ENCODE measurements around the gene TSTD1. TPM values are rescaled to one million over a fixed set of nuclear protein-coding genes. Genes with fewer than 3 reads are reported as not detected.
A peak's percentile ranks its signal among the peaks of the same experiment; 100 is the strongest.

The TSTD1 gene, protein sequence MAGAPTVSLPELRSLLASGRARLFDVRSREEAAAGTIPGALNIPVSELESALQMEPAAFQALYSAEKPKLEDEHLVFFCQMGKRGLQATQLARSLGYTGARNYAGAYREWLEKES
- total RNA-seq, result 45.1 and 106 TPM in 2 replicates

DNA sequence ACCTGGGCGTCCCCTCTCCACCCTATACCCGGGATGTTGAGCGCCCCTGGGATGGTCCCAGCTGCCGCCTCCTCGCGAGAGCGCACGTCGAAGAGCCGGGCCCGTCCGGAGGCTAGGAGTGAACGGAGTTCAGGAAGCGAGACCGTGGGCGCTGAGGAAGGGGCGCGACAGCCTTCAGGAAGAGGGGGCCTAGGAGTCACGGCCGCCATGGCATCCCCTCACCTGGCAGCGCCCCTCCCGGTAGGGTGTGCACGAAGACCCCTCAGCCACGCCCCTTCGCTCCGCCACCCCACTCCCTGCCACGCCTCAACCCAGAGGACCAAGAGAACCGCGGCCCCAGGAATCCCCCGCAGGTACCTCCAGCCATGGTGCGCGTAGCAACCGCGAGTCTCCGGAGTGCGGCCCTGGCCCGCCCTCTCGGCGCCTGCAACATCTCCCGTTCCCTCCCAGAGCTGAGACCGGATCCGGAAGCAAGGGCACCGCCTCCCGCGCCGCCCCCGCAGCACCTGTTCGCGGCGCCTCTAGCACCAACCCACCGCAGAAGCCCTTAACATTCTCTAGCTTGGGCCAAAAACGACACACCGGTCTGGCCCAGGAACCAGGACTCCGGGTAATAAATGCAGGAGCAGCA is at the start of gene TSTD1:
Gene TSTD1 (minus strand): TSS at position 442 of the 631 bp plus-strand sequence. CDS start 75 bp downstream, at position 367.
- DNase-seq (ENCODE audit: low read depth), result peak; percentile 32

DNA sequence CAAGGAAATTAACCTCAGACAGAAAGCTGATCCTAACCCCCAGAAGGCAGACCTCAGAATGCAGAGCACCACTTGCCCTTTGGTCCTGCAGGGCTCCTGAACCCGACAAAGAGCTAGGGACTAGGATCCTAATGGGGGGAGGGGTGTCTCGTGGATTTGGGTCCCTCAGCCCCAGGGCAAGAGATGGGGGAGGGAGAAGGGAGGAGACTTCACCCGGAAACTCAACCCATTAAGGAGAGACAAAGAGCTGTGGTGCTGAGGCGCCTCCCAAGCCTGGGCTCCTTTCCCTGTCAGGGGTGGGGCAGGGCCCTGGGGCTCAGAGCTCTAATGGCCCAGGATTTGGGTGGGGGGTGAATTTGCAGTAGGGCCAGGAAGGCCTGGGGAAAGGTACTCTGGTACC is 47.7 kb upstream of the TSTD1 start:
- no peak for DNase-seq (ENCODE audit: low read depth)

DNA sequence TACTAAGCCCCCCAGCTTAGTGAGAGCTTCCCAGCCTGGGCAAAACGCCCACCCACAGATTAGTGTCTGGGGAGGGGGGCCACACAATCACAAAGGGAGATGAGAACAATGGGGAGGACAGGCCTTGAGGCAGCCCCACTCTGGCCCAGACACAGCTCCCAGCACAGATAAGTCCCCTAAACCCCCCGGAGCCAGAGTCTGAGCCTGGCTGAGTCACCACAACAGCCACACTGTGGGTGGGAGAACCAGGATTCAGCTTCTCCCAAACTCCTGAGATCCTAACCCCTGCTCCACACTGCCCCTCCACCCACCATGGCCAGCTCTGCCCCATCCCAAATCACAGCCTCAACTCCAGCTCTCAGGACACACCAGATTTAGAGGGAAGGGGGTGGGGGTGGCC is 46.4 kb upstream of the TSTD1 start:
- DNase-seq (ENCODE audit: low read depth), result no peak

DNA sequence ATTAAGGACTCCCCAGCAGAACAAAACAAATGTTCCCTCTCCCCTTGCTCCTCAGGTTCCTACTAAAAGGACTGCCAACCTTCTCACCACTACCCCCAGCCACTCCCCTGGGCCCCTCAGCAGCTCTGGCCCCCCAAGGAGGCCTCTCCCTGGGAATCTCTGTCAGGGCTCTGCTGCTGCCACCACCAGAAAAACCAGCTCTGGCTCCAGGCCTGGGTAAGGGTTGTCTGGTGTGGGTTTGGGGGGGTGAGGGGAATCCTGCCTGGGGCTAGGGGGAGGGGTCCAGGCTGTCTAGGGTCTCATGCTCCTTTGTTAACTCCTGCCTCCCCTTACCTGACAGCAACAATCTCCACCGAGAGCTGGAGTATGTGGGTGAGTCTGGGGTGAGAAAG is 45.8 kb upstream of the TSTD1 start:
- no peak for DNase-seq (ENCODE audit: low read depth)

DNA sequence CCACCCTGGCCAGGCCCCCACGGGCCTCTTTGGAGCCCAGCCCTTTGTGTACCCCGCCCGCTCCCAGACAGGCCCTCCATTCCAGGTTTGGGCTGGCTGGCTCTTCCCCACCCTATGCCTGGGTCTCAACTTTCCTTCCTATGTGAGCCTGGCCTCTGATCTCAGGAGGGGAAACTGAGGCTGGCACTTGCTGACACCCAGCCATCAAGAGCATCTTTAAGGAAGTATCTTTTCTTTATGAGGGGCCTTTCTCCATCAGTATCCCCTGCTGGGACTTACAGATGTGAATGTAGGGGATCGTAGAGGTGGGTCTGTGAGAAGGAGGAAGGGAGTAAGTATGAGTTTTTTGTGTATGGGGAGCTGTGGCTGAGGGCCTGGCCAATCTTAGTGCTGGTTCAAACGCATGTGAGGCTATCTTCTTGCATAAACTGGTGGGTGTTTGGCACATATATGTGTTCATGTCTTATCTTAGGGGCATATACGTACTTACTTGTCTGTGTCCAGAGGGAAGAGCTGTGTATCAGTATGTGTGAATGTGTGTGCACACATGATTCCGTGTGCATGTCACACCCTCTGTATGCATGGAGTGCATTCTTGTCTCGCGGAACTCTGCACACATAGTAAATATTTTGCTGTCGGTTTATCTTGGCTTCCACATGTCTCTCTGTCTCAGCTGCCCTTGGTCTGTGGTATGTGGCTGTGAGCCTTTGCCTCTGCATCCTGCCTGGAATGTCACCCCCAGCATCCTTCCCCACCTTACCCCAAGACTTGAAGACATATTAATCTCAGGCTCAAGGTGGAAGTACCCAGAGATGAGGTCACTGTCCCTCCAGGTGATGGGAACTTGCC is 45.2 kb upstream of the TSTD1 start:
- DNase-seq (ENCODE audit: low read depth), result no peak

DNA sequence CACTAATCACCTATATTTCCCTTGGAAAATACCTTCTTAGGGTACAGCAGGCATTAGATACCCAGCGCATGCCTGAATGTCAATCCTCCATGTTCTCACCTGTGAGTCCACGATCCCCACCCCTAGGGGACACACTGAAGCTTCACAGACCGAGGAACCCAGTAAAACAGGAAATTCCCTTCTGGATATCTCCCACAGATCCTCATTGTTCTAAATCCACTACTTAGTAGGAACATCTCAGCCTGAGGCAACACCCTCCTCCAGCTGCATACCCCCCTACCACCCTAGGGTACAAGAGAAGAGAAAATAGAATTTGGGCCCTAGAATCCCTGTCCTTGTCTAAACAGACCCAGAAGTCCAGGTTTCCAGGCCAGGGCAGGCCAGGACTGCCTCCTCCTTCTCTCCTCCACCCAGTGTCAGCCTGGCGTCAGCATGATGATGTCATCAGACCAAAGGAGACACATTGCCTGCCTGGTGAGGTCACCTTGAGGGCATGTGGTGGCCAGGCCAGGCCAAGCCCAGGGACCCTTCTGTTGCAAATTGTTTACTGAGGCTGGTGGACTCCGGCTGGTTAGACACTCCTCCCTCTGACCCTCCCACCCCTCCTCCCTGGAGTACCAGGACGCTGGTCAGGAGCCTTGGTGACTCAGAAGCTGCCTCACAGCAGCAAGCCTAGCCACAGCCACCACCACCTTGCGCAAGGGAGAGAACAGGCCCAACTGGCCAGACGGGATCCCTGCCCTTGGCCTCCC is 44.4 kb upstream of the TSTD1 start:
- peak; percentile 95 for DNase-seq (ENCODE audit: low read depth)

DNA sequence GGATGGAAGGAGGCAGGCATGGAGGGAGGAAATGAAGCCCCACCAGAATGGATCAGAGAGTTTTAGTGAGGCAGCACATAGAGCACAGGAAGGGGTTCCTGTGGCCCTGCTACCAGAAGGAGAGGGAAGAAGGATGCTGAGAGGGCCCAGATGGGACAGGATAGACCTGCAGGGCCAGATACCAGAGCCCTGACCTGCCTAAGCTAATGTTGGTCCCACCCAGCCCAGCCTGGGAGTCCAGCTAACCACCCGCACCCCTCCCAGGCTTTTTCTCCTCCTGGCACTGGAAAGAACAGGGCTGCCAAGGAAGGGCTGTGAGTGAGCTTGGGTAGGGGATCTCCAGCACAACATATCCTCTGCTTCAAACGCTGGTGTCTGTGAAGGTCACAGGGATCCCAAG is 43.7 kb upstream of the TSTD1 start:
- no peak for DNase-seq (ENCODE audit: low read depth)

DNA sequence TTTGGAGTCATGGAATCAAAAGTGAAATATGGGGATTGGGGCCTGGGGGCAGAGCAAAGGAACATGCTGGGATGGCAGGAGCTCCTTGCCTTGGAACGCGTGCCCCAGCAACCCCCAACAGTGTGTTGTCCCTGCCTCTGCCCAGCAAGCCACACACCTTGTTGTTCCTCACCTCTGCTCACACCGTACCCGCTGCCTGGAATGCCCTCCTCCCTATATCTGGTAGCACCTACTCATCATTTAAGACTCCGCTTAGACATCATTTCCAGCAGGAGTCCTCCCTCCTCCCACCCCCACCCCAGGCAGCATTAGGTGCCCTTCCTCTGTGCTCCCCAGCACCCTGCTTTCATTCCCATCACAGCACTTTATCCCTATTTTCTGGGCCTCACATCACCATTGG is 42.8 kb upstream of the TSTD1 start:
- DNase-seq (ENCODE audit: low read depth), result no peak

DNA sequence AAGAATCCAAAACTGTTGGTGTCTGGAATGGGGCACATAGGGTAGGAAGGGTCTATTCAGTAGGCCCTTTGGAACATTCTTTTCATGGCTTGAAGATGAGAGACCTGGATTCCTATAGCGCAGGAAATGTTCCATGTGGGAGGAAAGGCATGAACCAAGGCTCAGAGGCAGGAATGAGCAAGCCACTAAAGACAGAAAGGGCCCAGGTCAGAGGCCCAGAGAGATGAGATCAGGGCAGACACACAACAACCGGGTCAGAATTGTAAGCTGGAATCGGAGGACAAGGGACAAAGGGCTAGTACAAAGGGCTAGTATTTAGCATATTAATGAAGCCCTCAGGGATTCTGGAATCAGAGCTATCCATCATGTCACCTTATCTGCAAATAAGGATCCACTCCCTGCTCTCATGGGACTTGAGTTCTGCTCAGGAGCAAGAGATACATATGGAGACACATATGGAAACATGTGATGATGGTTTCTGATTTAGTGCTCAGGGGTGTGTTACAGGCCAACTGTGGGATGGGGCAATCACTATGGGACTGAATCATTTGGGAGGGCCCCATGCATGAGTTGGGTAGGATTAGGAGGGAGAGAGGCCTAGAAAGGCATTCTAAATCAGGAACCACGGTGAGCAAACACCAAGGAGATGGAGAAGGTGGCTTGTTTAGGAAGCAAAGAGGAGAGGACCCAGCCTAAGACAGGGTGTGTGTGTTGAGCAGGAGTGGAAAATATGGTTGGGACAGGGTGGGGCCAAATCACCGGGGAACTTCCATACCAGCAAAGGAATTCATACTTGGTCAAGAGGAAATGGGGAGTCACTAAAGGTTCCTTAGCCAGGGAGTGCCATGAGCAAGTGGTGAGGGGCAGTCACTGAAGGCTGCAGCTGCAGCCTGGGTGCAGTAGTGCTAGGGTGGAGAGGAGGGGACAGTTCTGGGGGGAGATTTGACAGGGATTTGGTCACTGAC is 42.0 kb upstream of the TSTD1 start:
- DNase-seq (ENCODE audit: low read depth), result no peak

DNA sequence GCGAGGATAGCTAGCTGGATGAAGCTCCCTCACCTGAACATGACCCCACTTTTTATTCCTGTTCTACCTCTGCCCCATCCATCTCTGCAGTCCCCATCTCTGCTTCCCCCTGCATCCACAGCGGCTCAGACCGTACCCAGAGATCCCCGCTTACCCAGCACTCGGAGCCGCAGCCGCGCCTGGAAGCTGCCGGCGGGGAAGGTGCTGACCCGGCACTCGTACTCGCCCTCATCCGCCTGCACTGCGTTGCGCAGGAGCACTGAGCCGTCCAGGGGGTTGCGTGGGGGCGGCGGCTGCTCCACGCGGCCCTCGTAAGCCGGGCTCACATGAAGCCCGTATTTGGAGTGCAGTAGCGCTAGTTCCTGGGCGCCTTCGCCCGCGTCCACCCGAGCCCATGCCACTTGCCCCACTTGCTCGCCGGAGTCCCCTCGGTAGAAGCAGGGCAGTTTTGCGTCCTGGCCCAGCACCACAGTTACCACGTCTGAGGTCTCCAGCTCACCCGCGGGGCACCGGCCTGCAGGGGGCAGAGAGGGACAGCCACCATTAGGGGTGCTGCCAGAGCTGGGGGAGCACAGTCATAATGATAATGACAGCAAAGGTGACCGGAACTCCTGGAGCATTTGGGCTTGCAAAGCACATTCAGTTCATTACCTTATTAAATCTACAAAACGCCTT is 40.8 kb upstream of the TSTD1 start:
- no peak for DNase-seq (ENCODE audit: low read depth)

DNA sequence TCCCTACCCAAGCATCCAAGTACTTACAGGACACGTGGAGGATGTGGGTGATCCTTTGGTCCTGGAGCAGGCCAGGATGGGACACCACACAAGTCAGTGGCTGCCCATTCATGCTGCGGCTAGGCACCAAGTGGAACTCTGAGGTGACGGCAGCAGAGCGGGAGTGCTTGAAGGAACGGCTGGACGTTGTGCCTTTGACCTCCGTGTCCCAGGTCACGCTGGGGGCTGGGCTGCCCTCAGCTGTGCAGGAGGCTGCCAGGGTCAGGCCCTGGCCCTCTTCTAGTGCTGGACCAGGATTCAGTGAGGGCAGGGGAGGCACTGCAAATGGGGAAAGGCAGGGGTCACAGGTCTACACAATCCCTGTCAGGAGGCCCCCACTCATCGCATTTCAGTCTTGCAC is 38.7 kb upstream of the TSTD1 start:
- no peak for DNase-seq (ENCODE audit: low read depth)

DNA sequence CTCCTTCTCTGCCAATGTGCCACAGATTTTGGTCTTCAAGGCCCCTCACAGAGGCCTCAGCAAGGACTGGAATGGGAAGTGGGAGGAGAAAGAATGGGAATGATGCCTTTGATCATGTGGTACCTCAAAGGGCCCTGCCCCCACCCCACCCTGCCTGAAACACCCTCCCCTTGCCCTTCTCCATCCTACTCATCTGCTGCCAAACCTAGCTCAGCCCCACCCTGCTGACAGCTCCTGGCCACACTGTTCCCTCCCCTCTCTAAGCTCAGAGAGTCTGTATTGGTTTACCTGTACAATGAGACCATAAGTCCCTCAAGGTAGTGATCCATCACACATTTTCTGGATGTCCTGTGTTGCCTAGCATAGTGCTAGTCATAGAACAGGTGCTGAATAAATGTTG is 37.6 kb upstream of the TSTD1 start:
- DNase-seq (ENCODE audit: low read depth), result no peak

DNA sequence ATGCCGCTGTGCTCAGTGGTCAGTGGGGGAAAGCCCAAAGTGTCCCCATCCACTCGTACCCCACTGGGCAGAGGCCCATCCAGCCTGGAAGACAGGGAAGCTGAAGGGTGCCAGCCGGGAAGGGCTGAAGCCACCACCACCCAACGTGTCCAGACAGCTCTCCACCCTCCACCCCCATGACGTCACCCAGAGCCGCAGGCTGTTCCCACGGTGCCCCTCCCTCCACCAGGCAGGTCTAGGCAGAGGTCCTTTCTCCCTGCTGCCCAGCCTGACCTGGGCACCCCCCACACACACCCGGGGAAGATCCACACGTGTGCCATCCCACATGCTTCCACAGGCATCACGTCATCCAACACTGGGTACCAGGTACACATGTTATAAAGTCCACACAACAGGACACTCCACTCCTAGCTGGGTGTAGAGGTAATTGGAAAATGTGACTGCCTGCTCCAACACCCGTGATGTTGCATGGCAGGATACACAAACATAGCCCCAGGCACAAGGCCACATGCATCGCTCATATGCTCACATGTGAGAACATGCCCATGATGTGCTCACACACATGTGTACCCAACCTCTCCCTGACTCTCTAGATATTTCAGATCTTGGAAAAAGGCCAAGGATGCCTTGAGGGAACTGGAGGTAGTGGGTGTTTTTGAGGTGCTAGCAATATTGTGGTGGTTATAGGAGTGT is 36.1 kb upstream of the TSTD1 start:
- DNase-seq (ENCODE audit: low read depth), result no peak

DNA sequence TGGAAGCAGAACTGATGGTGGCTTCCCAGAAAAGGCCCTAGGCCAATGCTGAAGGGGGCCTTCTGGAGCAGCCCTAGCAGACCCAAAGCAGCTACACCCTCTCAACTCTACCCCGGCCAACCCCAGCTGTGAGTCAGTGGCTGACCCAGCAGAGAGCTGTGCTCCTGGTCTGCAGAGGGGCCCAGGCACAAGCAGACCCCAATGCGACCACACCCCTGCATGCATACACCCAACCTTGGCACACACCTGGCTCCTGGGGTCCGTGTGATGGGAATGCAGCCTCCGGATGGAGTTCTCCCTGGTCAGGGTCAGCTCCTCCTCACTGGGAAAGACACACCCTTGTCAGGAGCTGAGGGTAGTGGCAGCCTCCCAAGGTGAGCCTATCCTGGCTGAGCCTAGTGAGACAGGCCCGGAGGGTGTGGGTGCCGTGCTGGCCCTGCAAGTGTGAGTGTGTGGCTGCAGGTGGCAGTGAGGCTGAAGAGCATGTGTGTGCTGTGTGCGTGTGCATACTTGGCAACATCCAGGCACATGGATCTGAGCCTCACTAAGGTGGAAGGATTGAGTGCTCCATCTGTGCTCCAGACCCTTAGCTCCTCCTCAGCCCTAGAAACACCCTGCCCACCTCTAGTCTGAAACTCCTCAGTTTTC is 34.8 kb upstream of the TSTD1 start:
- no peak for DNase-seq (ENCODE audit: low read depth)

DNA sequence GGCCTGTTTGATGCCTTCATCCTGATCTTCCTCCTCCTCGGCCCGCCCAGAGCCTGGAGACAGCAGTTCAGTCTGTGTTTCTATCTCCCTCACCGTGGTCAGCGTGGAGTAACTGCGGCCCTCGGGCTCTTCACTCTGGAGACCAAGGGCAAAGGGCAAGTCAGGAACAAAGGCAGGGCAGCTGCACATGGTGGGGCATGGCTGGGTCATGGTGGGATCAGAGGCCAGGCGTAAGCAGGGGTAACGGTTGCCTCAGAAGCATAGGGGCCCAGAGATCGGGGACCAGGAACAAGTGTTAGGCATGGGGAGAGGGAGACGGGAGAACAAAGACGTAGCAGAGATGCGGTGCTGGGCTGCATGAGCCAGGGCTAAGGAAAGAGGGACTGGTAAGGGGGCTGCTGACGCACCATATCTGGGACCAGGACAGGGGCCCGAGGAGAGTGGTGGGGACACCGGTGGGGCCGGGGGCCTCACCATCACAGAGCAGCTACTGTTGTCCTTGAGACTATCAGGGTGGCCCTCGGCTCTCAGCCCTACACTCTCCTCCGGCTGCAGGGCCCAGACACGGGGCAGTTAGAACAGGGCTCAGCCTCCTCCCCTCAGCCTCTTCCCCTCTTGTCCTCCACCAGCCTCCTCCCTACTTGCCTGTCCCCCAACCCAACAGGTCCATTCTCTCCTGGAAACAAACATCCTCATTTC is 34.1 kb upstream of the TSTD1 start:
- no peak for DNase-seq (ENCODE audit: low read depth)

DNA sequence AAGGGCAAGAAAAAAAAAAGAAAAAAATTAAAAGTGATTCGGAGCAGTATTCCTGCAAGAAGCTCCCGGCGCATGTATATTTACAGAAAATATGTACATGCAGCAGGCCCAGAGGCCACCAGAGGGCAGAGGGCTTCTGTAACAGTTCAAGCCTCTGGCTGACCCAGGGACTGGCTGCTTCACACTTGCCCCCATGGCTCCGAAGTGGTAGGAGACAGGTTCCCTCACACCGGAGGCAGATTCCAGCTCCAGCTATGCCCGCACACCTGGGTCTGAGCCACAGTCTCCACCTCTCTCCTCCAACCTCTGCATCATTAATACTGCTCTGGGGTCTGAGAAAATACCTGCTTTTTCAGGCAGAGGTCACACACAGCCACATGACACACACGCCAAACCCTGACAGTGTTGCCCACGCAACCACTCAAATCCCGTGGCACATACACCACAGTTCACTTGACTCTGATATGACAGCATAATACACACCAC is 33.2 kb upstream of the TSTD1 start:
- peak; percentile 27 for DNase-seq (ENCODE audit: low read depth)

DNA sequence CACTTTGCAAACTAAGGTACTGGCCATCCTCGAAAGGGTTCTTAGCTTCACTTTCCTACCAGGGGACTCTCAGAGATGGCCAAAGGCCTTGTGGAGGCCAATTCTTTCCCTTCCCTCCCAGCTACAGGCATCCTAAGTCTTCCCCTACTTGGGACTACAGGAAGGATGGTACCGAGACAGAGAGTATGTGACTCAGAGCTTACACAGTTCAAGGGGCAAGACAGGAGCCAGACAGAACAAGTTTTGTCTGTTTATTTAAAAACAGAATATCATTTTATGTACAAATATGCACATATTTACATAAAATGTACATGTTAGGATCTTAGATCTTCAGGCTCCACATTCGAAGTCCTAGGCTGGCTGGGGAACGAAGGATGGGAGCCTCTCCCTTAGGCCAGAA is 32.0 kb upstream of the TSTD1 start:
- no peak for DNase-seq (ENCODE audit: low read depth)

DNA sequence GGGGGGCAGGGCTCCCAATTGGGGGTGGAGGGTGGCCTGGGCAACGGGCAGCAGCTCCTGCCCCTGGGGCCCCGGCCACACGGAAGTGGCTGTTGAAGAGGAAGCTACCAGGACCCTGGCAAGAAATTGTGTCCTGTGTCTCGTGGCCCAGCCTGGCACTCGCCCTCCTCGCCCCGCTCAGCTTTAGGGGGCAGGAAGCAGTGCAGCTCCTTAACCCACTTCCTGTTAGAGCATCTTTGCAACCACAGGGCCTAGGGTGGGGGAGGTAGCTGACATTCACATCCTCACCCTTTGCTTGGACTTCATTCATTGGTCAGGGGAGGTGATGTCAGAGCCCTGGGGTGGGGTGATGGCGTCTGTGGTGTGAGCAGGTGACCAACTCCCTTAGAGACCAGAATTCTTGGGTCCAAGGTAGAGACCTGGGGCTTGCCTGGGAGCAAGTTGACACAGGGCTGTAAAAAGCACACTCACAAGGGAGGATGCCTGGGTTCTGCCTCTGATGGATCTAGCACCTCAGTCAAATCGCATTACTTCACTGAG is 31.0 kb upstream of the TSTD1 start, which contains the start of gene ARHGAP30:
Gene ARHGAP30 (minus strand): TSS at position 161 of the 540 bp plus-strand sequence. CDS start 267 bp downstream, outside the sequence.
- no peak for DNase-seq (ENCODE audit: low read depth)

Data from renal cortical epithelial cell (primary cell).